LHCN-M2 (cell line): ENCODE measurements around the gene ETV1. TPM values are rescaled to one million over a fixed set of nuclear protein-coding genes. Genes with fewer than 3 reads are reported as not detected.

Experiments
- DNase-seq: peaks from one replicate; pipeline ENCODE4 v3.0.0-alpha.2; 2012; ENCODE audit warnings: low read depth
- polyA plus RNA-seq: library from polyadenylated mRNA; unstranded; fragments of >200 nt; gene quantifications from one replicate; pipeline ENCODE4 v1.2.1, GENCODE V29; 2012; ENCODE audit warnings: missing spikeins
- total RNA-seq: library from RNA; depleted of rRNA; stranded (reverse); fragments of >200 nt; gene quantifications from 2 replicates; pipeline ENCODE4 v1.2.3, GENCODE V29; 2014; rRNA removed

The ETV1 gene
- total RNA-seq = 24.1 and 33.2 TPM in 2 replicates
- 3.9 TPM for polyA plus RNA-seq

DNA sequence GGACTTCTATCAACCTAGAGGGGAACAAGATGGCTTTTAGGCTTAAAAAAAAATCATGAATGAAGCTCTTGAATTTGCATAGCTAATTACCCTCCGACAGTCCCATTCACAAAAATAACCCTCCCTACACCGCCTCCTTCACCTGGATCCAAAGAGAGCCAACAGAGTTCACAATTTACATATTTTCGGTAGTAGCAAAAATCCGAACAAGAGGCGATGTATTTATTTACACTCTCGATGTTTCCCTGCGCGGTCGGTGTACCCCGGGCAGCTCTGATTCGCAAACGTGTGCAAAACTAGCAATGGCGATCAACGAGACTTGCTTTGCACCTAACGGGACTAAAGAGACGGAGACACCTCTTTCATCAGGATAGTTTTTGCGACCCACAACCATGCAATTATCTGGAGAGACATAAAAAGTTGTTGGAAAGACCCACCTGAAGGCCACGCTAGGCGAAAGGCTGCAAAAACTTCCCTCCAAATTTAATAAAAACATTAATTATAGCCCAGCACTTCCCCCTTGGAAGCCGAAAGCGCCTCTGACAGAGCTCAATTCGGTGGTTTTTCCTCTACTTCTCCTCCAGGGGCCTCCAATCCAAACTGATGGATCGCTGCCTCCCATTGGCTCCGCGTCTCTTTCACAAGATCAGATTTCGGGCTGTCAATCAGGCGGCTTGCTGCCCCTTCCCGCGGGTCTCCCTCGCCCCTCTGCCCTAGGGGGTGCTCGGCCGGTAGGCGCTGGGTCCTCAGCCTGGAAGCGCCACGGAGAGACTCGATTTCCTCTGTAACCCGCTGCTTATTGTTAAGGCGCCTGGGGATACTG, at the start of gene ETV1:
TSS of gene ETV1 (minus strand) at position 541 of the 823 bp plus-strand sequence. CDS start 614 bp downstream, outside the sequence.
- DNase-seq = peak; percentile 87

DNA sequence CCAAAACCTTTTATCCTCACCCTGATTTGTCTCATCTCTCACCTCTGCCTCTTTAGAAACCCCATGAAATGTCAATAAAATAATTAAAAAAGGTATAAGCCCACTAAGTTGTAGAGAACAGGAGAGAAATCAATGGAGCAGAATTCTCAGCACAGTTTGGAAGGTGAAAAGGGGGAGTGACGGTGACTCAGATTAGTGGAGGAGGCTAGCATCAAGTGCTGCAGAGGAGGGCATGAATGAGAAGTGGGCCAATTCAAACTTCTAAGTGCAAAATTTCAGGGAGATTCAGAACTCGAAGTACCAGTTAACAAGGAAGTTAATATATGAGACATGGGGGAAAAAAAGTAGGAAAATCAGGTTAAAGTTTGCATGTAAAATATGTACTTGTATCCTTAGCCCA, 34.9 kb upstream of the ETV1 start:
- DNase-seq = no peak

DNA sequence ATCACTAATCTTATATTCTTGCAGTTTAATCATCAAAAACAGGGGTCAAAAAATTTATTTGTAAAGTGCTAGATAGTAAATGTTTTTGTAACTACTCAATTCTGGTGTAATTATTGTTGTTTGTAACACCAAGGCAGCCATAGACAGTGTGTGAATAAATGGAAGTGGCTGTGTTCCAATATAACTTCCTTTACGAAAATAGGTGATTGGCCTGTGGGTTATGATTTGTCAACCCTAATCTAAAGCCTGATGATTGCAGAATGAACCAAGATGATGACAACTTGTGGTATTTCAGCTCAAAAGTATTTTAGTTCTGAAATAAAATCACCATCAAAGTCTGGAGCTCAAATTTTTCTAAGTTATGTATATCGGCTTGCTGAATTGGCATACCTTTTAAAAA, 34.4 kb upstream of the ETV1 start:
- DNase-seq = no peak

DNA sequence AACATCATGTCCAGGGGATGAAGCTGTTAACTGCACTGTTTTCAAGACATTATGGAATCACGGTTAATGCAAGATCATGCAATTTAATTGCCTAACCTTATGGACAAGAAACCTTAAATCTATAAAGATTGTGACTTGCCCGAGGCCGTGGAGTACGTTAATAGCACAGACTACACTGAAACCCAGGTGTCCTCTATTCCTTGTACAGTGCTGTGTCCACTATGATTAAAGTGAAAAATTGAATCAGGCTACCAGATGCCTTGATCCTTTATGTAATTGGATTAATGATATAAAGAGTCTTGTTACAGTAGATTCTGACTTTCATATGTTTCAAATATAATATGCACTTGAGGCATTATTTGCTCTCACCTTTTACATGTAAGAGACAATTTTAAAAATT, 33.9 kb upstream of the ETV1 start:
- DNase-seq = no peak

DNA sequence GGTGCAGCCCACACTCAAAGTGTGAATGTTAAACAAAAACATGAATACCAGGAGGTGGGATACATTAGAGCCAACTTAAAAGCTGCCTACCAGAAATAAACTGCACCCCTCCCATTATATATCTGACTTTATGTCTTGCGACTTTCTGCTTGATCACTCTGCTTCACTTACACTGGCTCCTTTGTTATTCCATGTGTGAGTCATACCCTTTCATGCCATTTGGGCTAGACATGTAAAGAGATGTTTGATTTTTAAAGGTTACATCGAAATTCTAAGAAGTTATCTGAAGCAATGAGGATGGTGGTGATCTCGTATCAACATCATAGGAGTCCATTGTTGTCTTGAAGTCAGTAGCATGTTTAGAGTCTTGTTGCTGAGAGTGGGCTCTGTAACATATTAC, 31.6 kb upstream of the ETV1 start:
- DNase-seq = peak; percentile 64

DNA sequence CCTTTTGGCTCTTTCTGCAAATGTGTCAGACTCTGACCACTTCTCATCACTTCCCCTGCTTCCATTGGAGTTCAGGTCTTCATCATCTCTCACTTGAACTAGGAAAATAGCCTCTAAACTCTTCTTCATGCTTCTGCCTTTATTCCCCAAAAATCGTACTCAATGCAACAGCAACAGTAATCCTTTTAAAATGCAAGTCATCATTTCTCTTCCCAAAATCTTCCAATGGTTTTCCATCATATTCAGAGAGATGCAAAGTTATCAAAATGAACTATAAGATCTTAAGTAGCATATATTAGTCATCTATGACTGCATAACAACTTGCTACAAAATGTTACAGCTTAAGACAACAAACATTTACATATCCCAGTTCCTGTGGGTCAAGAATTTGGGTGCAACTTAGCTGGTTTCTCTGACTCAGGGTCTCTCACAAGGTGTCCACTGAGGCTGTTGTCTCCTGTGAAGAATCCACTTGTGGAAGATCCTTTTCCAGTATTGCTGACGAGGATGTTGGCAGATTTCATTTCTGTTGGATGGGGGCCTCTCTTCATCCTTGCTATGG, 31.0 kb upstream of the ETV1 start:
- DNase-seq = peak; percentile 43

DNA sequence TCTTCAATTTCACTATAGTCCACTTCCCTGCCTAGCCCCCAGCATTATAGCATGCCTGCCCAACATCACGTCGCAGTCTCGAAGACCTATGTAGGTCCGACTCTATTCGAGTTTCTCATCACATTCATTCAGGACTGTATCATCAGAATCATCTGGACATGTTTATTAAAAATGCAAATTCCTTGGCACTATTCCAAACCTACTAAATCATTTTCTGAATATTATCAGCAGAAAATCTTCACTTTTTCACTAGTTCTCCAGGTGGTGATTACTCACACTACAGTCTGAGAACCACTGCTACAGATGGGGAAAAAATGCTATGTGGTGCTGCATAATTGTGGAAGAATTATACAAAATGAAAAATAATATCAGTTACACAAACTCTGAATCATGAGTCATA, 29.3 kb upstream of the ETV1 start:
- DNase-seq = no peak

DNA sequence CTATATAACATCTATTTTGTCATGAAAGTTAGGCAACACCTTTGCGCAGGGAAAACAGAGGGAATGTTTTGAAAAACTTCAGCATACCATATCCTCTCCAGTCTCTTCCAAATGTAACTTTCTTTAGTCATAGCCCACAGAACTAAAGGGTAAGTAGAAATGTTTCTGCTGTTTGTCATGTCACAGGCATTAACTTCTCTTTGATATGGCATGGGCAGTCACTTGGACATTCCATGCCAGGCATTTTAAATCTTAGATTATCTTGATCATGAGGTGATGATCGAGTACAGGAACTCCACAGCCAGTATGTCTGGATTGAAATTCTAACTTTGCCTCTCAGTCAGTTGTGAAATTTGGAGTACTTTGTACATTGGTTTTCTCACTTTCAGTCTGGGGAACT, 27.5 kb upstream of the ETV1 start:
- DNase-seq = peak; percentile 15

DNA sequence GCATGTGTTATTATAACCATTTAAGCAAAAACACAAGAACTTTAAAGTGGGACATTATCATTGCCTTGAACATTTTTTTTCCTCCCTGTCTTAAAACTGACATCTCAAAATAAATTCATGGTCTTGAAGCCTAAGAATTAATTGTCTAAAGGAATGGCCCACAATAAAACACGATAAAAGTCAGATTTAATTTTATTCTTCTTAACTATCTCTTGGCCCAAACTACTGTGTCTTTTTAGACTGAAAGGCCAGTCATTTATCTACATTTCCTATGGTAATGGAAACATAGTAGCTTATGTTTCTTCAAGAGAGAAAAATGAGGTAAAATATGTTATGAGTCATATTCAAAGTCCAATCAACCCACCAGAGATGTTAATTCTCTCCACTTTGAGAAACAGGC, 24.4 kb upstream of the ETV1 start:
- DNase-seq = no peak

DNA sequence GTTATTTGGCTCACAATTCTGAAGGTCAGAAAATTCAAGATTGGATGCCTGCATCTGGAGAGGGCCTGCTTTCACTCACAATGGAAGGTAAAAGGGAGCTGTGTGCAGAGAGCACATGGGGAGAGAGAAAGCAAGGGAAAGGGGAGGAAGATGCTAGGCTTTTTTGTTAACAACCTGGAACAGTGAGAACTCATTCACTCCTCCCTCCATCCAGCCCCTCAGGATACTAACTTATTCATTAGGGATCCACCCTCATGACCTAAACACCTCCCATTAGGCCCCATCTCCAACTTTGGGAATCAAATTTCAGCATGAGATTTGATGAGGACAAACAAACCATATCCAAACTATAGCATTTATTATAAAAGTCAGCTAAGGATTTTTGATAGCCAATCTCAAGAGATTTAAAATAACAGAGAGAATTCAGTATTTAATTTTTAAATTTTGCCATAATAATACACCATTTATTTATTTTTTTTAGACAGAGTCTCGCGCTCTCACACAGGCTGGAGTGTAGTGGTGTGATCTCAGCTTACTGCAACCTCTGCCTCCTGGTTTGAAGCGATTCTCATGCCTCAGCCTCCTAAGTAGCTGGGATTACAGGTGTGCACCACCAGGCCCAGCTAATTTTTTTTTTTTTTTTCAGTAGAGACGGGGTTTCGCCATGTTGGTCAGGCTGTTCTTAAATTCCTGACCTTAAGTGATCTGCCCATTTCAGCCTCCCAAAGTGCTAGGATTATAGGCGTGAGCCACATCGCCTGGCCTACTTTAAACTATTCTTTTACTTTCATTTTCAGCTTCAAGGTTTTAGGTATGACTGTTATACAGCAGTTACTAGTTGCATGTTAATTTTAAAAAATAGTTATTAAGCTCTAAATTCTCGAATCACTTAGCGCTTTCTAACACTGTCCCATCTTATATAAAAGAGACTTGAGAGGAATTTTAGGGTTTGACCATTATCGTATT, 20.3 kb upstream of the ETV1 start:
- DNase-seq = no peak

DNA sequence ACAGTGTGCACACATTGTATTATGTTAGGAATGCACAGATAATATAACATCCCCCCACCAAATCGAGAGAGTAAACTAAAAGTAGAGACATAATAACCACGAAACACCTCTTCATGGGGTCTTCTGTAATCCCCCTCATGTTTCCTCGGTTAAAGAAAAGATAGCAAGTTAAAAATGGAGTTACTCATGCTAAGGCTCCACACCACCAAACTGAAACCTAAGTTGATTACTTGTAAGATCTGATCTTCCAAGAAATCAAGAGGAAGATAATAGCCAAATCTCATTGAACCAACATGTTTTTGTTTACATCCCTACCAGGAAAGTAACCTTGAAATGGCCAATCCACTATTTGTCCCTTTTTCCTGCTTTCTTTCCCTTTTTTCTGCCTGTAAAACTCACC, 11.7 kb upstream of the ETV1 start:
- no peak for DNase-seq

DNA sequence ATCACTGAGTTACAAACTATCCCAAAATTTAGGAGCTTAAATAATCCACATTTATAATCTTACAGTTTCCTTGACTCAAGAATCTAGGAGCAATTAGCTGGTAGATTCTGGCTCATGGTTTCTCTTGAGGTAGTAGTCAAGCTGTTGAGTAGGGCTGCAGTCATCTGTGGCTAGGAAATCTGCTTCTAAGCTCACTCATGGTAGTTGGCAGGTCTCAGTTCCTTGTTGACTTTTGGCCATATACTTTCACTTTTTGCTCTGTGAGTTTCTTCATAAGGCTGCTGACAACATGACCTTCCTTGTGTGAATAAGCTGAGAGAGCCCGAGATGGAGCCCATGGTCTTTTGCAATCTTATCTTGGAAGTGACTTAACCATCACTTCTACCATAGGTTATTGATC, 10.8 kb upstream of the ETV1 start:
- DNase-seq = no peak

DNA sequence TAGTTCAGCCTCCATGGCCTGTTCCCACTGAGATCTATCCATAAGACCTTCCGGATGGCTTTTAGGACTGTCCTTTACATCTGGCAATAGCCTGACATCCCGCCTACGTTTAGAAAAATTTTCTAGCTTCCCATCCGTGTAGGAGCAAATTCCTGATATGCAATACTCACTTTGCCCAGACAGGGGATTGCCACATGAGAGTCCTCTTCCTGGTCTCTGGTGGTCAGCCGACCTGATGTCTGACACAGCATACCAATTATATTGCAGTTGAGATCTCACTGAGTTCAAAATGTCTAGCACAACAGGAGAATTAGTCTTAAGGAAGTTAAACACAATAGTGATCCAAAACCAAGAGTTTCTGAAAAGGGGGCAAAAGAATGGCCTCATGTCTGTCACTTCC, 9.4 kb upstream of the ETV1 start:
- DNase-seq = no peak

DNA sequence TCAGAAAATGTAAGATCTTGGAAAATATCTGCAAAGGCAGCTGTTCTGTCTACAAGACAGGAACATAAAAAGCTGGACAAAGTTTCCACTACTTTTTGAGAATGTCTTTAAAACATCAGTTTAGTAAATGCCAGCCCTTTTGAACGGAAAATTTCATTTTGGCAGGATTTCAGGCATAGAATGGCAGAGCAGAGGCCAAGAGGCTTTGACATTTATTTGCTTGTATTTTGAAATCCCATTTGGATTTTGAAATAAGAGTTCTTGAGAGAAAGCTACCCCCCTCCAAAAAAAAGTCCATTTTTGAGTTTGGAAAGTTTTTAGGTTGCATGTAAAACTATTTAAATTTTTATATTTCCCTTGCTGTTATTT, 3.1 kb upstream of the ETV1 start:
- DNase-seq = no peak

DNA sequence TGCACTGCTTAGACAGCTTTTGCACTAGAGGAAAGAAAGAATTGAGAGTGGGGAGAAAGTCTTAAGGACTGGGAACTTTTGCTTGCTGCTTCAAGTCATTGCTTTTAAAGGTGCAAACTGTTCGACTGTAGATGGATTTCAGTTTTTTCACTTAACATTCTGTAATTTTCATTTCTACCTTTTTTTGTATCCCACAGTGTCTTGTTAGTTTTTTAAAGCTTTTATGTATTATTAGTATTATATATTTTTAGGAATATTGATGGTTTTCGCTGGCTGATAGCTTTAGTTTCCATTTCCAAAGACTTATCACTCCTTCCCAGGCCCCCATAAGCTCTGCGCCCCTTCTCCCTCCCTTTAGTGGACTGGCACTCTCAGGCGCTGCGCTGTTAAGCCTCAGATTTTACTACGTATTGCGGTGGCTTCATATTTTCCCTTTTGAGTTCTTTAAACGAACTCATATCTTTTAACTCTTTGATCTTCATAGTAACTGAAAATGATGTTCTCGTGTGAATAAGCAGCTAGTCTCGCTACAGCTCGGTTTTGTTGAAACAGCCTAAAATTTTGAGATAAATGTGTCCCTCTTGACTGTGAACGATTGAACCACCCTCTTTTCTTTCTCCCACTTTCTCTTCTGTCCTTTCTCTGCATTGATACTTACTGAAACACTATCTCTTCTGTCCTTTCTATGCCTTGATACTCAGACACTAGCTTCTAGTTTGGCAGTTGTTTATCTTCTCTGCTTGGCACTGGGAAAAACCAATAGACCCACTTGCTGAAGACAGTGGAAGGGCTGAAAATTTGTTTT, 2.5 kb upstream of the ETV1 start:
- no peak for DNase-seq

DNA sequence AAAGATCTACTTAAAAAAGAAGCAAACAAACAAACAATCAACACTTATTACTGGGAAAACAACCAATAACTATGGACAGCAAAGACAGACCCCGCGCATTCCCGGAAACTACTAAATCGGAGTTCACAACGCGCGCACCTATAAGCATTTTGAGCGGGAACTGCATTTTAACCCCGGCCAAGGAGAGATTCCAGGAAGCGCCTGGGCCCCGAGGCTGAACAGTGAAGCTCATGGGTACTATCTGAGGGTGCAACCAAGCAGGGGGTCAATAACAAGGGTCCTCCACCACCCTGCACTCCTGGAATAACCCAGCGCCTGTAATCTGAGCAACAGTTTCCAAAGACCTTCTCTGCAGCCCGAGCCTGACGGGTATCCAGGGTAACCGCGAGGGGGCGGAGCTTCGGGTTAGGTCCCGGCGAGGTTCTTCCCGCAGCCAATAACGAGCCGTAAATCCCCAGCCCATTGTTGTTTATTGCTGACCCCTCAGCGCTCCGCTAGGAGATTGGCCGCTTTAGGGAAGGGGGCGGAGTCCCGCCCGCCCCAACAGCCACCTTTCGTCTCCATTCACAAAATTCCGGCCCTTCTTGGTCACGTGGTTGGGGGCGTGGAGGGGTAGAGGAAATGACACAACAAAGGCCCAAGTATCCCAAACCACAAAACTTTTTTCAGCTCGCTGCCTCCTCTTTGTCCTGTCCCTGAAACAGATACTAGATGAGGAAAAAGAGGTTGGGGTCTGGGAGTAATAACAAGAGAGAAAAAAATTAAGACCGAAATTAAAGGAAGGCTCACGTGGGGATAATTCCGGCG, 1.7 kb upstream of the ETV1 start:
- DNase-seq = peak; percentile 100

DNA sequence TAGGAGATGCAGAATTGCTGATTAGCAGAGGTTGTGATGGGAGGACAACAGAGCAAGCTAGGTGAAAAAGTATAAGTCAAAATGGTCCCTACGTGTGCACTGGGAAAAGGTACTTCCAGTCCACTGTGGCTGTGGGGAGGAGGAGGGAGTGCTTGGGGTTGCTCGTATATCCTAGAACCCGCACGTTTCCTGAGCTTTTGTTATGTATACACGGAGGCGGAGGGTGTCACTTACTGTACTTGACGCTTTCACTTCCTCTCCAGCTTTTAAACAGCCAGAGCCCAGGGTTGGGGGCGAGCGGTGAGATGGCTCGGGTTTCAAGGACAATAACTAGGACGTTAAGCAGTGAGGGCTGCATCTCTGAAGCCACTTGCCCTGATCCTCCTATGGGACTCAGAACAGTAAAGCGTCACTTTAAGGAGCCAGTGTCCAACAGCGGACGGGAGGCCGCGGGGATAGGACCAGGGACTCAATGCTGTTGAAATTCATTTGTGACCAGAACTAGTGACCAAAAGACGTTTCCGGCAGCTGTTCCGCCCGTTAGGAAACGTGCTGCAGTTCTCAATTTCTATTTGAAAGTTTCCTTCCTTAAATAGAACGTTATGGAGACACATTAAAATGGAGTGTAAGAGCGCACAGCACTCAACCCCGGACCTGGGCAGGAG, 985 bp upstream of the ETV1 start:
- peak; percentile 83 for DNase-seq

DNA sequence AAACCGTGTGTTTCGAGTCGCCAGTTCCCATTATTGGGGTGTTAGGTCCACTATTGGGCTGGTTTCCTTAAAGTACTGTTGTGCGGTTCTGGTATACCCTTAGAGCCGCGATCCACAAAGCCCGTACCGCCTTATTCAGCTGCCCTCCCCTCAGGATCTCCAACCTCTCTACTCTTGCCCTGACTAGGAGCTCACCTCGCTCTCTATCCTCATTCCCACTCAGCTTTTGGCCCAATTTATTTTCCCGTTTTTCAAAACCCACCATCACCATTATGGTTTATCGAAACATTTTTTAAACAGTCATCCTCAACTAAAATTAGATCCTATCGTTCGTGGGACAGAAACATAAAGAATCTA, 461 bp upstream of the ETV1 start:
- DNase-seq = no peak

DNA sequence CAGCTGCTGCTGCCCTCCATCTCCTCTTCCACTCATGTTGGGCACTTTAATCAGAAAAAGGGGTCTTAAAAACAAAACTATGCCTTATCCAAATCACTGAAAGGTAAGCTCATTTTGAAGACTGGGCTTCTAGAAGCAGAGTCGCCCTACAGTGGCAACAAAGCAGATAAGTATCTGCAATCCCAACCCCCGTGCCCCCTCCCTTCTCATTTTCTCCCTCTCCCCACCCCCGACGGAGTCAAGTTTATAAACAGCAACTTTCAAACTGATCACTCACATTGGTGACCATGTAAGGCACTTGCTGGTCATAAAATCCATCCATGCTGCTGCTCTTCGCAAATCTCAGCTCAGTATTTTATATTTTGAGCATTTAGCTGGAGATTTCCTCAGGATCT, 738 bp downstream of the ETV1 start:
- DNase-seq = peak; percentile 81

DNA sequence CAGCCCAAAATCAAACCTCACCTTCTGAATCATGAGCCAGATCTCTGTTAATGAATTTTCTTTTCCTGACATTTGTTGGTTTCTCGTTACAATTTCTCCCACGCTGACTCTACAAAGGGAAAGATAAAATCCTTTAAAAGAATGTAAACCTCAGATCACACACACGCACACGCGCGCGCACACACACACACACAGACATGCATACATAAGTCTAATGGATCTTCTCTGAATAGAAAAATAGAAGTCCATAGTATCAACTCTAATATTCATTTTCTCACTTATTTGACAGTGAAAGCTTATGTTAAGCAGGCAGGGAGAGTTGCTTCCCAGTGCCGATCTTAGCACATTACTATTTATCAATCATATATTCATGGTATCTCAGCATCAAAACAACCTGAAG, 1.4 kb downstream of the ETV1 start:
- DNase-seq = peak; percentile 58
